Measurements from ENCODE around the gene ACOX2.

Gene ACOX2

GRCh38 chr3:58536501-58537411 lies at the start of gene ACOX2:
ACOX2 (minus strand) TSS chr3:58537190; CDS start chr3:58535106, 2,084 bp downstream.
- no peak for DNase-seq (ENCODE audit: low read depth)

GRCh38 chr3:58585994-58586393 lies 49.0 kb upstream of the ACOX2 start:
- DNase-seq (ENCODE audit: low read depth): no peak

- no peak for DNase-seq (ENCODE audit: low read depth)
Observed at GRCh38 chr3:58585005-58585786, 48.2 kb upstream of the ACOX2 start.

GRCh38 chr3:58584690-58585004 lies 47.7 kb upstream of the ACOX2 start:
- no peak for DNase-seq (ENCODE audit: low read depth)

DNA sequence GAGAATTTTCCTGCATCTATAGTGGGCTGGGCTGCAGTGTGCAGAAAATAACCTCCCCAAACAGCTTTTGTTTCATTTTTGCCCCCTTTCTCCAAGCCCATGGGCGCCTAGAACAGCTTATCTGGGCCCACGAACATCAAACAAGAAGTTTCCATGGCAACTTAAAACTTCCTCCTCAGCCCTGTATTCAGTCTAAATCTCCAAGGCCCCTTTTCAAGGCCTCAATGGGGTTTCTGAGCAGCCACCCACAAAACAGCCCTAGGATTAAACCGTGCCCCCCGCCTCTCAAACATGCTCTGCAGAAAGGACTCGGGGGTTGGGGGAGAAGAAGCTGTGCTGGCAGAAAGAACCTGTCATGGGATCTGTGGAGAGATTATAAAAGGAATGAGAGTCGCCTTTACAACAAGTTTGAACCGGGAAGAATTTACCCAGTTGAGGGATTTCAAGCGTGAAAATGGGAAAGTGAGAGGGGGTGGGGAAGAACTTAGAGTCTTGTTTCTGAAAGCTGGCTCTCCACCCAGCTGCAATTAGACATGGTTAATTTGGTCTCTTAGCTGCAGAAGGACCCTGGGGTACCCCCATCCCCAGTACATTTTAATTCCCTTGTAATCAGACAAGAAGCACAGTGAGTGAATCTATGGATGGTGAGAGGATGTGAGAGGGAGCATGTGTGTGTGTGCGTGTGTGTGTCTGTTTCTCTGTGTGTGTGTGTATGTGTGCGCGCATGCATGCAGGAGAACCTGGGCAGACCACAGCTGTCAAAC lies 44.5 kb upstream of the ACOX2 start:
- DNase-seq (ENCODE audit: low read depth): no peak

DNA sequence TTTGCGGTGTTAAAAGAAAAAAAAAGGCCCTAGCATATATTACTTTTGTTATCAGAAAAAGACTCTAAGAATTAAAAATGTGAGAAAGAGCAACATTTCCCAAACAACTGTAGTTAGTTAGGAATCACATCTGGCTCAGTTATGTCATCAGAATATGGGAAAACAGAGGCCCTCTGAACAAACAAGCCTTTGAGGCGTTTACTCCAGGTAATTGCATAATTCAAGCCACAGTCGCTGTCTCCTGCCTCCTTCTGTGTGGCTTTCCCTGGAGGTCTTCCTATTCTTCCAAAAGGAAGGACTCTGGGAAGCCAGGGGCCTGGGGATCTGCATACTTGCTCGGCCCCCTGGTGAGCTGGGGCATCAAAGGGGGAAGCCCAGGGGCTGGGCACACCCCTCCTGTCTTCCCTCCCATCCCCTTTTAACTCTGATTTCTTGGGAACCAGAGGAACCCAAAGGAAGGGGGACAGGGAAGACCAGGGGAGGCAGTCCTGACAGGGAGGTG lies 43.9 kb upstream of the ACOX2 start:
- no peak for DNase-seq (ENCODE audit: low read depth)

- DNase-seq (ENCODE audit: low read depth): no peak
Observed at GRCh38 chr3:58578873-58579272, 41.9 kb upstream of the ACOX2 start.

GRCh38 chr3:58577269-58577821 lies 40.4 kb upstream of the ACOX2 start, which contains the start of gene FAM107A:
FAM107A (minus strand) TSS chr3:58577391; CDS start chr3:58569860, 7,531 bp downstream.
- no peak for DNase-seq (ENCODE audit: low read depth)

DNA sequence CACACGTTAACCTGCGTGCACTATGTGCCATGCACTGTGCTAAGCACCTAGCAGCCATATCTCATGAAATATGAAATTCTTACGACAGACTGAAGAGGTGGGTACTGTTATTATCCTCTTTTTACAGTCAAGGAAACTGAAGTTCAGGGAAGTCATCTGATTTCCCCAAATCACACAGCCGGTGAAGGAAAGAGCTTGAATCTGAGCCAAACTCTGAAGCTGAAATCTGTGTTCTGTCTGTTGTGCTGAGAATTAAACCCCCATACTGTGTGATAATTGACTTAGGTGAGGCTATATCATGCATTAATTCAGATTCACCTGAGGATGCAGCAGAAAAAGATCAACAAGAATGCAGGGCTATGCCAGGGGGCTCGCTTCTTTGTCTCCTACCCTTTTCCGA lies 39.7 kb upstream of the ACOX2 start:
- no peak for DNase-seq (ENCODE audit: low read depth)

- no peak for DNase-seq (ENCODE audit: low read depth)
Observed at GRCh38 chr3:58575971-58576652, 39.1 kb upstream of the ACOX2 start.

- DNase-seq (ENCODE audit: low read depth): no peak
Observed at GRCh38 chr3:58574682-58575081, 37.7 kb upstream of the ACOX2 start.

DNA sequence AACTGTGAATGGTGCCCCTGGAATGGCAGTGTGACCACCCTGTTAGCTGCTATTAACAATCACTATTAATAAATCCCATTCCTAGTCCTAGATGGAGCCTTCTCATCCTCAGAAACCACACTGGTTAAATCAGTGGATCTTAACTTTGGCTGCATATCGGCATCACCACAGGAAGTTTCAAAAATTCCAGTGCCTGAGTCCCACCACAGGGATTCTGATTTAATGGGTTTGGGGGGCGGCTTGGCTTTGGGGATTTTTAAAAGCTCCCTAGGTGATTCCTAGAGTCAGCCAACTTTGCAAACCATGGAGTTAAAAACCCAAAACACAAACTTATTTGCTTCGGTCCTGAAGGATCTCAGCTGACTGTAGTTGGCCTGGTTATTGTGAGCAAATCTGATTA lies 37.1 kb upstream of the ACOX2 start:
- no peak for DNase-seq (ENCODE audit: low read depth)

DNA sequence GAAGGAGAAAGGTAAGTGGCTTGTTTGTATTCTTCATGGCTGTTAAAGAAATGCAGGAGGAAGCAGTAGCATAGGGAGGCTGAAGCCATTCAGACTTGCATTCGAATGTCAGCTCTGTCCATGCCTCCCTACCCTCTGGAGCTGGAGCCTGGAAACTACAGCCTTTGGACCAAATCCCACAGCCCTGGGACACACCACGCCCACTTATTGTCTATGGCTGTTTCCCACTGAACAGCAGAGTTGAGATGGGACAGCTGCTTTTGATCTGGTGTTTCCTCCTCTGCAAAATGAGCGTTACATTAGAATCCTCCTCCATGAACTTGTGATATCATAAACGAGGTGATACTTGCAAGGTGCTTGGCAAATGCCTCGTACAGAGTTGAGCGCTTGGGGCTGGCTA lies 36.6 kb upstream of the ACOX2 start:
- DNase-seq (ENCODE audit: low read depth): no peak

DNA sequence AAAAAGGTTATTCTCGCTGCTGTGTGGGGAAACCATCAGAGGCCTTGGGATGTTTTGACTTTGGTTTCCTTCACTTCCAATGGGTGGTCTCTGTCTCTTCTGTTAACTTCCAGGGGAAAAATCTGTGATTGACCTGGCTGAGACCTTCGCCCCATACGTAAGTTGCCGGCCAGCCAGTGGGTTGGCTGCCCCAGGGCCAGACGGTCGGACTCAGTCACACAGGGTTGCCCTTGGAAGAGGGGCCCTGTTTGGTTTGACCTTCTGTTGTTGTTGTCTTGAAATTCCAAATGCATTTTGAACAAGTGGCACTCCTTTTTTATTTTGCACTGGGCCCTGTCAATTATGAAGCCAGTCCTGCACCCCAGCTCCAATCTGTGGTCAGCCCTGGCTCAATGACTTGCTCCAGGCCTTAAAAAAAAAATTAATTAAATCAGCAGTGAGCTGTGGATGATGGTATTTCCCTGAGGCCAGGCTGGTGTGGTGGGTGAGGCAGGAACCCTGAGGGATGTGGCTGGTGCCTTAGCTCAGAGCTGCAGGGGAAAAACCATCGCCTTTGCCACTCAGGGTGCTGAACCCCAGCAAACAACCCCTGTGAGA lies 35.7 kb upstream of the ACOX2 start:
- no peak for DNase-seq (ENCODE audit: low read depth)

GRCh38 chr3:58572013-58572633 lies 35.1 kb upstream of the ACOX2 start:
- no peak for DNase-seq (ENCODE audit: low read depth)

- no peak for DNase-seq (ENCODE audit: low read depth)
Observed at GRCh38 chr3:58570851-58571250, 33.9 kb upstream of the ACOX2 start.

- no peak for DNase-seq (ENCODE audit: low read depth)
Observed at GRCh38 chr3:58569287-58570001, 32.5 kb upstream of the ACOX2 start.

DNA sequence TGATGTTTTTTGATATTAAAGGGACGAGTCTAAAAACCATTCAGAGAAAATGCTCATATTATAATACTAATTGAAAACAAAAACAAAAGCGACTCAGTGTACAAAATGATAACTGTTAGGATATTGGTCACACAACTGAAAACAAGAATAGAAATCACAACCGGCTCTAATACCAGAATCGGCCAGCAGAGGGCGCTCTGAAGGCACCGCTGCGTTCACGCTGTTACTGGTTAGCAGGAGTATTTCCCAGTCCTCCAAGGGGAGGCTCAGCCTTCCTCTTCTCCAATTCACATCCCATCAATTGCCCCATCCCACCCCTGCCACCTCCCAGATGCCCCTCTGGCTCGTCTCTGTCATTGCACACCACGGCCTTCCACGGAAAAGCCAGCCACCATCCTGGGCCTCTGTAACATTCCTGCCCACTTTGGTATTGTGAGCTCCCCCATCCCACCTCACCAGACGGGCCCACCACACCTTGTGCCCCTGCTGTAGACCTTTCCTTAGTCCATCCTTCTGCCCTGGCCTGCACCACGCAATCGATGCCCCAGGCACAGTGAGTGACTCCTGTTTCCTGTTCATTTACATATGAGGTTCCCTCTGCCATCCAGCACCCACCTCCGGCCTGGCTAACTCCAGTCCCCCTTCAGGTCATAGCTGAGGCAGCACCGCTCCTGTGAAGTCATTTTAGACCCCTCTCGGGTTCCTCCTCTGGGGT lies 31.7 kb upstream of the ACOX2 start:
- peak; percentile 35 for DNase-seq (ENCODE audit: low read depth)

DNA sequence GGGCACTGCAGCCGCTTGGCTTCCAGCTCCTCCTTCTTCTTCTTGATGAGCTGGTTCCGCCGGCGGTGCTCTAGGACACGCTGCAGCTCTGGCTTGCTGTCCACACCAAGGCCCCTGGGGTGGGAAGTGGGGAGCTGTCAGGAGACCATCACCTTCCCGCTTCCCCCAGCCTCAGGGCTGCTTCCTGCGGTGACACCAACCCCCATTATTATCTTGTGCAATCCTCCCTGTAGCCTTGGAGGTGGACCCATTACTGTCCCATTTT lies 30.2 kb upstream of the ACOX2 start:
- no peak for DNase-seq (ENCODE audit: low read depth)

Data from CMK (cell line).